Retinal pigment epithelial cell (primary cell): Measurements from ENCODE around the gene TAF1B.
A peak's percentile ranks its signal among the peaks of the same experiment; 100 is the strongest.

Experiments
- DNase-seq: peaks from one replicate; pipeline ENCODE4 v3.0.0-alpha.2; 2010; ENCODE audit warnings: low read depth
- H3K4me3 ChIP-seq: 2 replicates; pipeline ENCODE4 v1.5.1; 2011; ENCODE audit warnings: mild to moderate bottlenecking, low read length, control low read depth, moderate library complexity
- CTCF ChIP-seq: conservative IDR thresholded peaks from 2 replicates; pipeline ENCODE4 v1.5.1; 2011; ENCODE audit warnings: low read depth, low read length, control low read depth, inconsistent platforms

Gene TAF1B

DNA sequence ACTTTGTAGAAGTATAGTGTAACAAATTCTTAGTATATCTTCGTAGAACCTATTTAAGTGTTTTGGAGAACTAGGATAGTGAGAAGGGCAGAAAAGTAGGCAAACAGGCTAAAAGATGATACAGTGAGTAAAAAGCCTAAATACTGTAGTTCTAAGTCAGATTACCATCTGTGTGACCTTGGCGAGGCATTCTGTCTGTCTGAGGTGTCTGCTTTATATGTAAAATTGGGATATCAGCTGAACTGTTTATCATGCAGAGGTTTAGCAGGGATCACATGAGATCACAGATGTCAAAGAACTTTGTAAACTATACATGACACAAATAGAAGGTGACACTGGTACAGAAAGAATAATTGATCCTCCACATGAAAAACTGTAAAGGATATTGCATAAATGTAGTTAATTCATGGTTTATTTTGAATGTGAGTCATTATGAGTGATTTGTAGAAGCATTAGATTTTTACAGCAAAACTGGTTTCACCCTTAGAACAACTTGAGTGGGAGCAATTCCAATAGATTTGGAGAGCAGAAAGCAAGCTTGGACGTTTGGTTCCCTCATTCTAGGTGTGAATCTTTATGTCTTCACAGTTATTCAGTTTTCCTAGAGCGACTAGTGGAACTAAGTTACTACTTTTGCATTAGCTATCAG is 41.9 kb downstream of the TAF1B start:
- TF ChIP-seq CTCF = no peak
- no peak for DNase-seq
- H3K4me3 ChIP-seq = no peak overlapping the region

DNA sequence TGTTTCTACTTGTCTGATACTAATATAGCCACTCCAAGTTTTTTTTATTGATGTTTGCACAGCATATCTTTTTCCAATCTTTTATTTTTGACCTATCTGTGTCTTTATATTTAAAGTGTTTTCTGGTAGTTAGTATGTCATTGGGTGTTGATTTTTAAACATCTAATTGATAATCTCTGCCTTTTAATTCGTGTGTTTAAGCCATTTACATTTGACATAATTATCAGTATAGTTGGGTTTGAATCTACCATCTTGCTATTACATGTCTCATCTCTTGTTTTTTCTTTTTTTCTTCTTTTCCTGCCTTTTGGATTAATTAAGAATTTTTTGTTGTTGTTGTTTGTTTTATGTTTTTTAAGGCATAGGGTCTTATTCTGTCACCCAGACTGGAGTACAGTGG is 44.2 kb downstream of the TAF1B start:
- no peak for TF ChIP-seq CTCF
- DNase-seq = no peak
- no peak overlapping the region for H3K4me3 ChIP-seq

- no peak overlapping the region for H3K4me3 ChIP-seq
- no peak for TF ChIP-seq CTCF
- DNase-seq = no peak
These were observed 46.6 kb downstream of the TAF1B start for GRCh38 chr2:9889812-9890261.

DNA sequence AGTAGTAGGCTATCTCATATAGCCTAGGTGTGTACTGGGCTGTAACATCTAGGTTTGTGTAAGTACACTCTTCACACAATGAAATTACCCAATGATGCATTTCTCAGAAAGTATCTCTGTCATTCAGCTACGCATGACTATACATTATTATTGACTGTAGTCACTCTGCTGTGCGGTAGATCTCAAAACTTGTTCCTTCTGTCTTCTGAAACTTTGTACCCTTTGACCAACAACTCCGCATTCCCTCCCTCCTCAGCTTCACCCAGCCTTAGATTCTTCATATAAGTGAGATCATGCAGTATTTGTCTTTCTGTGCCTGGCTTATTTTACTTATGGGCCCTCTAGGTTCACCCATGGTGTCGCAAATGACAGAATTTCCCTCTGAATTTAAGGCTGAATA is 49.0 kb downstream of the TAF1B start:
- no peak for DNase-seq
- no peak overlapping the region for H3K4me3 ChIP-seq
- TF ChIP-seq CTCF = no peak

DNA sequence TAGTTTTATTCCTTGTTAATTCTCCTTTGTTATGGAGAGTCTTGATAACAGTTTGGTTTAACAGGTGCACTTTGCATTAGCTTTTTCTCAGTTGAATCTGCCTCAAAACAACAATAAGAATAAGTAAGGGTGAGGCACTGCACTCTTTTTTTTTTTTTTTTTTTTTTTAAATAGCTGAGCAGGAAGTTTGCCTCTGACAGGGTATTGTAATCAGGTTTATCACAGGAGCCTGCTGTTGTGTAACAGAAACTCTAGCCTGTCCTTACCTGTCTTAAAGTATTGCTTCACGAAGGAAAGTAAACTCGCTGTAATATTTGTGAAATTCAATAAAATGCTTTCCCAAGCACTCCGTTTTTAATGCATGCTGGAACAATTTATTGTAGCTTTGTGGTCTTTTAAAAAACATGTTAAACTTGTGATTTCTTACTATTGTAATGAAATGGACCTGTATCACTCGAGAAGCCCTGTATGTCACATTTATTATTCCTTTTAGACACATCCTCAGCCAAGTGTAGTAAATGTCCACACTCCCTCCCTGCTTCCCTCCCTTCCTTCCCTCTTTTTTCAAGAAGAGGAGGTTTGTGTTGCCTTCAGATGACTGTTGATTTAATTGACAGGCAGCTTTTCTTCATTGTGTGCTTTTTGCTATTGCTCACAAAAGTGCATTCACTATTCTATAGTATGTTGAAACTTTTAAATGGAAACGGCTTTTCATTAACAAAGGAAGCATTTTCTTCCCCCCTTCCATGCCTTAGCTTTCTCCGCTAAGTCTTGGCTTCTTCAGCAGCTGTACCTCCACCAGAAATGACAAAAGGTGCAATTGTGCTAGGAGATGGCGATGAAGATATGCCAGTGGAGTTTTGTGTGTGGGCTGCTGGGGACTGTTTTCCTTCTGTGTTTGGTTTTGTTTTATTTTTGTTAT is 52.7 kb downstream of the TAF1B start:
- DNase-seq = no peak

DNA sequence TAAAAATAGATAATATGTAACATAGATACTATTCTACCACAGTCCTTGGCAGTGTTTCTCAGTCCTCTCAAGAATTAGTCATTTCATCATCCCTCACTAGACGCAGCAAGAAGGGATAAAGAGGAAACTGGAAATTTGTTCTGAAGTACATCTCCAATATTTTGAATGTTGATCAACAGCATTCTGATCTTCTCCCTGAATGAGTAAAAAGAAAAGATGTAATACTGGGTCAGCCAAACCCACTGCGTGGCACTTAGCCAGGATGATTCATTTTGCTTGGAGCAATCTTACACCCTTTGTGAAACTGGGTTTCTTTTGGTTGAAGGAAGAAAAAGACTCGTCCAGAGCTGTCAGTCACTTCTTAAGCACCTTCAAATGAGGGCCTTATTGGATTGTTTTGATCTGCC is 54.1 kb downstream of the TAF1B start:
- peak; percentile 60 for DNase-seq
- H3K4me3 ChIP-seq = no peak overlapping the region
- TF ChIP-seq CTCF = no peak

More for the DNA sequence above, 52.7 kb downstream of the TAF1B start:
- no peak for TF ChIP-seq CTCF
- H3K4me3 ChIP-seq = no peak overlapping the region
